Body of pancreas (tissue), 4 donors: ENCODE data around the gene PPOX.

Experiments
- CTCF ChIP-seq, 7 experiments: fragments of 450-650 bp in 4 of 7; fragments of 200-600 bp in 3 of 7; sonication (generic) in 3 of 7; IDR thresholded peaks; one replicate each; pipeline ENCODE4 v1.5.1; 2016 to 2019; ENCODE audit warnings: antibody characterized with exemption in 7 of 7
- POLR2A ChIP-seq, 3 donors: fragments of 450-650 bp; IDR thresholded peaks; one replicate each; pipeline ENCODE4 v1.6.1; 2016; ENCODE audit warnings: antibody characterized with exemption in 3 of 3, mild to moderate bottlenecking in 2 of 3

GRCh38 chr1:161191971-161192370 lies 25.7 kb downstream of the PPOX start:
- TF ChIP-seq POLR2A (IDR thresholded peaks at IDR 0.05) (no peak), CTCF (IDR thresholded peaks at IDR 0.05) (no peak)
